ENCODE results near the gene TIE1. TPM values are rescaled to one million over a fixed set of nuclear protein-coding genes. Genes with fewer than 3 reads are reported as not detected.

The TIE1 gene
- total RNA-seq, 1 experiment from 2014 or later: 1.2 TPM

DNA sequence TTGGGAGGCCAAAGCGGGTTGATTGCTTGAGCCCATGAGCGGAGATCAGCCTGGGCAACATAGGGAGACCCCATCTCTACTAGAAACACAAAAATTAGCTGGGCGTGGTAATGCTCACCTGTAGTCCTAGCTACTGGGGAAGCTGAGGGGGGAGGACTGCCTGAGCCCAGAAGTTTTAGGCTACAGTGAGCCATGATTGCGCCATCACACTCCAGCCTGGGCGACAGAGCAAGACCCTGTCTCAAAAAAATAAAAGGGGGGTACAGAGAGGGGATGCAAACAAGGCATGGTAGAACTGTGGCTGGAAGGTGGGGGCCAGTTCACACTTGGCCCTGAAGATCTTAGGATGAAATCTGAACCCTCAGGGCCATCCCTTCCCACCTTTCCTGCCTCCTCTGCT lies 14.2 kb upstream of the TIE1 start:
- Histone ChIP-seq H2AFZ (ENCODE audit: low read length) (no peak overlapping the region), H3K23me2 (ENCODE audit: insufficient read length, low read depth, low read length, poor library complexity, severe bottlenecking) (peaks cover 3% of the 10 kb centered on the region), H3T11ph (ENCODE audit: low read length) (no peak overlapping the region), H3K79me2 (ENCODE audit: insufficient read depth, low read length) (no peaks in the 10 kb centered on the region), H3K9me3 (ENCODE audit: control insufficient read depth, low read depth, low read length) (no peaks in the 10 kb centered on the region), H4K20me1 (ENCODE audit: control insufficient read depth, insufficient read depth, insufficient read length) (no peaks in the 10 kb centered on the region), H3K18ac (ENCODE audit: insufficient read length, low read depth, low read length) (no peak overlapping the region), H3K4me1 (ENCODE audit: insufficient read depth, low read length) (peaks cover 7% of the 10 kb centered on the region; the same call in 1 of the 2 replicates), H2BK12ac (ENCODE audit: insufficient read length, low read depth, low read length) (no peak overlapping the region), H3K9ac (ENCODE audit: extremely low read depth, insufficient read length, low read length) (no peak overlapping the region), H2BK120ac (ENCODE audit: low read depth, low read length, poor library complexity, severe bottlenecking) (no peak overlapping the region), H3K14ac (ENCODE audit: insufficient read depth, low read length) (no peak overlapping the region), H4K5ac (ENCODE audit: insufficient read length, low read depth, low read length) (no peak overlapping the region), H2BK20ac (ENCODE audit: low read depth, low read length, poor library complexity, severe bottlenecking) (no peak overlapping the region), H3K56ac (ENCODE audit: insufficient read length, low read depth, low read length) (no peak overlapping the region), H3K4me2 (ENCODE audit: insufficient read depth, insufficient read length, low read length) (no peak overlapping the region), H2AK5ac (ENCODE audit: insufficient read length, low read length) (no peak overlapping the region), H4K91ac (ENCODE audit: insufficient read length, low read depth, low read length) (no peak overlapping the region), H4K8ac (replicated peaks; ENCODE audit: insufficient read length, low read depth, low read length) (no peak overlapping the region), H3K79me1 (ENCODE audit: insufficient read depth, low read depth, low read length, poor library complexity, severe bottlenecking) (no peaks in the 10 kb centered on the region), H3K4ac (ENCODE audit: low read depth, low read length) (no peak overlapping the region), H3K27me3 (ENCODE audit: insufficient read depth, low read length) (no peaks in the 10 kb centered on the region), H3K23ac (ENCODE audit: insufficient read length, low read depth, low read length) (no peak overlapping the region), H2BK15ac (ENCODE audit: low read depth, low read length) (no peak overlapping the region), H2BK5ac (ENCODE audit: insufficient read length, low read length) (no peak overlapping the region), H3K27ac (ENCODE audit: insufficient read length, low read depth, low read length) (no peak overlapping the region)
- Mint-ChIP-seq H3K4me3 (no peak overlapping the region), H3K27me3 (ENCODE audit: low read depth) (peaks cover 3% of the 10 kb centered on the region), H3K36me3 (ENCODE audit: insufficient read depth in 1 of 3, low read depth in 3 of 3) (peaks cover 0 to 5% (median 2%) of the 10 kb centered on the region in 3 experiments; a peak in 4 of 7 replicates), H3K4me1 (peaks cover 24 to 27% of the 10 kb centered on the region in 2 experiments), H3K9me3 (no peaks in the 10 kb centered on the region), H3K27ac (peak overlapping the region in 1 of 3 experiments; percentile 40; a peak in 1 of 7 replicates)
- TF ChIP-seq, protein P1, sequence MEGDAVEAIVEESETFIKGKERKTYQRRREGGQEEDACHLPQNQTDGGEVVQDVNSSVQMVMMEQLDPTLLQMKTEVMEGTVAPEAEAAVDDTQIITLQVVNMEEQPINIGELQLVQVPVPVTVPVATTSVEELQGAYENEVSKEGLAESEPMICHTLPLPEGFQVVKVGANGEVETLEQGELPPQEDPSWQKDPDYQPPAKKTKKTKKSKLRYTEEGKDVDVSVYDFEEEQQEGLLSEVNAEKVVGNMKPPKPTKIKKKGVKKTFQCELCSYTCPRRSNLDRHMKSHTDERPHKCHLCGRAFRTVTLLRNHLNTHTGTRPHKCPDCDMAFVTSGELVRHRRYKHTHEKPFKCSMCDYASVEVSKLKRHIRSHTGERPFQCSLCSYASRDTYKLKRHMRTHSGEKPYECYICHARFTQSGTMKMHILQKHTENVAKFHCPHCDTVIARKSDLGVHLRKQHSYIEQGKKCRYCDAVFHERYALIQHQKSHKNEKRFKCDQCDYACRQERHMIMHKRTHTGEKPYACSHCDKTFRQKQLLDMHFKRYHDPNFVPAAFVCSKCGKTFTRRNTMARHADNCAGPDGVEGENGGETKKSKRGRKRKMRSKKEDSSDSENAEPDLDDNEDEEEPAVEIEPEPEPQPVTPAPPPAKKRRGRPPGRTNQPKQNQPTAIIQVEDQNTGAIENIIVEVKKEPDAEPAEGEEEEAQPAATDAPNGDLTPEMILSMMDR (conservative IDR thresholded peaks at IDR 0.05): no peak
- no peak for DNase-seq
- no CpG with 5 or more reads among the region's 5 CpGs for WGBS (ENCODE audit: extremely low coverage, insufficient read length, low lambda C conversion rate)
